GM18517 (cell line): ENCODE data around the gene EPHB6.

Experiments used
- ATAC-seq: cut with Tn5 transposase; IDR thresholded peaks from one replicate; pipeline ENCODE4 v1.9.1; 2021; ENCODE audit warnings: mild to moderate bottlenecking, moderate library complexity; ENCODE audit not compliant: unreplicated experiment

The EPHB6 gene

DNA sequence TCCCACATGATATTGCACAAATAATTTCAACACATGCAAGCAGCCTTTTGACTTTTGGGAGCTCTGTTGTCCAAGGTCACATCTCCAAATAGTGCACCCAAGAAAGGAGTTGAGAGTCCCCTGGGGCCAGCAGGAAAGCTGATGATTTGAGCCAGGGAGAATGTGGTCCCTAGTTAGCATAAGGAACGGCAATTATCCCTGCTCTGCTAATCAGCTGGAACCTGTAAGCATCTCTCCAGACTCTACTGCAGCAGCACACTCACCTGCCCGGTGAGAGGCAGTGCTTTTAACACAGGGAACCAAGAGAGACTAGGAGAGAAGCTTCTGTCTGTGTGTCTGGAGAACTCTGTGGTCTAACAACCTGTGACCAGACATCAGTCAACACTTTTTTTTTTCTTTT, 61.6 kb downstream of the EPHB6 start:
- no peak for ATAC-seq

DNA sequence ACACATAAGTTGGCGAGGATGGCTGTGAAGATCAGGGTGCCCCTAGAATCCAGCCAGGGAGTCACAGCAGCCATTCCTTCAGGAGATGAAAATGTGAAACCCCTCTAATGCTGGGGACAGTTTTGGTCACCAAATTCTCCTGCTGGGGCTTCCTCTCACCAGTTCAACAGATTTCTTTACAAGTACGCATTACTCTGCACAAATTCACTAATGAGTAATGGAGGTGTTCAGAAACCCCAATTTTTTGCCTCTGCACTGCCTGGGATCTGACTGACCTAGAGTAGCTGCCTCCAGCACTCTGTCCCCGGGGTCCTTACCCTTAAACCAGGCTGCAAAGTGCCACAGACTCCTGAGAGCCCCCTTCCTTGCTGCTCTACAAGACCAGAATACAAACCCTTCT, 62.6 kb downstream of the EPHB6 start:
- ATAC-seq = no peak

GRCh38 chr7:142918901-142919300, 64.0 kb downstream of the EPHB6 start:
- no peak for ATAC-seq

GRCh38 chr7:142919656-142920055, 64.8 kb downstream of the EPHB6 start:
- ATAC-seq = no peak
